ENCODE results near the gene TOGARAM2.

GRCh38 chr2:29064746-29065067, 83.6 kb downstream of the TOGARAM2 start:
- TF ChIP-seq POLR2AphosphoS5 (IDR thresholded peaks at IDR 0.05; ENCODE audit: low read depth) (no peak), EZH2phosphoT487 (IDR thresholded peaks at IDR 0.05; ENCODE audit: unreplicated experiment) (no peak), CREB1 (CRISPR knock-in tag; IDR thresholded peaks at IDR 0.05; ENCODE audit: low read depth) (no peak), CTCF (conservative IDR thresholded peaks at IDR 0.05; ENCODE audit: low read depth in 2 of 2) (no peak), REST (IDR thresholded peaks at IDR 0.05; ENCODE audit: unreplicated experiment) (no peak), EZH2 (IDR thresholded peaks at IDR 0.05; ENCODE audit: low read depth, unreplicated experiment) (no peak), NANOG (IDR thresholded peaks at IDR 0.05; ENCODE audit: borderline replicate concordance) (no peak), JUNB (IDR thresholded peaks at IDR 0.05; ENCODE audit: unreplicated experiment) (no peak), ZNF114 (CRISPR knock-in tag; IDR thresholded peaks at IDR 0.05) (no peak)

Measured in GM23338 (cell line).